K562 (cell line): Measurements from ENCODE around the gene ZACN. TPM values are rescaled to one million over a fixed set of nuclear protein-coding genes. Genes with fewer than 3 reads are reported as not detected.

ENCODE experiments used
- ARID1B ChIP-seq: fragments of 450-650 bp; IDR thresholded peaks from 2 replicates; pipeline ENCODE4 v1.6.1; 2016; ENCODE audit warnings: antibody characterized with exemption, mild to moderate bottlenecking, inconsistent platforms
- CBFB ChIP-seq: sonication (generic); formaldehyde crosslinking; IDR thresholded peaks from 2 replicates; pipeline ENCODE4 v1.4.0; 2020; ENCODE audit warnings: mild to moderate bottlenecking, missing genetic modification reagents
- E2F3 ChIP-seq: fragments of 250-450 bp; sonication (Bioruptor Pico); IDR thresholded peaks from 2 replicates; pipeline ENCODE4 v1.4.0; 2020; ENCODE audit warnings: mild to moderate bottlenecking
- HOXB6 ChIP-seq: fragments of 250-450 bp; sonication (Bioruptor Pico); IDR thresholded peaks from 2 replicates; pipeline ENCODE4 v1.5.1; 2022; ENCODE audit warnings: mild to moderate bottlenecking, borderline replicate concordance
- MAZ ChIP-seq, 2 experiments: fragments of 450-650 bp in 1 of 2; sonication (generic) in 1 of 2; formaldehyde crosslinking; IDR thresholded peaks in 1 of 2; conservative IDR thresholded peaks in 1 of 2; 2 replicates each; pipeline versions ENCODE4 v1.4.0 to v1.5.0; 2020; ENCODE audit warnings: mild to moderate bottlenecking in 1 of 2, missing genetic modification reagents in 1 of 2
- NR2F6 ChIP-seq: fragments of 450-650 bp; formaldehyde crosslinking; IDR thresholded peaks from 2 replicates; pipeline ENCODE4 v1.4.0; 2020; ENCODE audit warnings: mild to moderate bottlenecking
- PHB2 ChIP-seq: fragments of 450-650 bp; IDR thresholded peaks from 2 replicates; pipeline ENCODE4 v1.6.1; 2017; ENCODE audit warnings: low read depth
- PRDM10 ChIP-seq: fragments of 450-650 bp; IDR thresholded peaks from 2 replicates; pipeline ENCODE4 v1.6.1; 2018; ENCODE audit not compliant: partially characterized antibody
- SIN3B ChIP-seq: fragments of 450-650 bp; IDR thresholded peaks from 2 replicates; pipeline ENCODE4 v1.6.1; 2017; ENCODE audit warnings: low read depth, mild to moderate bottlenecking, moderate library complexity
- TARDBP ChIP-seq: fragments of 450-650 bp; IDR thresholded peaks from 2 replicates; pipeline ENCODE4 v1.6.1; 2016
- XRCC3 ChIP-seq: fragments of 450-650 bp; IDR thresholded peaks from 2 replicates; pipeline ENCODE4 v1.6.1; 2017; ENCODE audit warnings: mild to moderate bottlenecking, moderate library complexity
- ZNF184 ChIP-seq: sonication (generic); formaldehyde crosslinking; IDR thresholded peaks from 2 replicates; pipeline ENCODE4 v1.5.0; 2020; ENCODE audit warnings: missing genetic modification reagents
- ZNF232 ChIP-seq: sonication (generic); formaldehyde crosslinking; IDR thresholded peaks from 2 replicates; pipeline ENCODE4 v1.8.0; 2022; ENCODE audit warnings: mild to moderate bottlenecking, missing genetic modification reagents
- ZNF445 ChIP-seq: fragments of 250-450 bp; sonication (Bioruptor Pico); IDR thresholded peaks from 2 replicates; pipeline ENCODE4 v1.4.0; 2020; ENCODE audit warnings: low read depth, mild to moderate bottlenecking, moderate library complexity
- polyA plus RNA-seq, 8 experiments: library from polyadenylated mRNA; depleted of rRNA in 4 of 8; stranded (reverse) in 5 of 8; unstranded in 3 of 8; fragments of >200 nt; fragmentation: Nextera tagmentation in 2 of 8; fragmentation: Illumina TruSeq in 1 of 8; extraction: Ambion mirVana in 2 of 8; extraction: Trizol in 1 of 8; gene quantifications; 2 replicates each; pipeline versions ENCODE4 v1.2.1 to v1.2.3, GENCODE V29; 2011 to 2014; ENCODE audit warnings: inconsistent platforms in 1 of 8, missing spikeins in 1 of 8
- total RNA-seq, 7 experiments: library from RNA; depleted of rRNA in 6 of 7; stranded (reverse); fragments of >200 nt in 6 of 7; fragmentation: Illumina TruSeq in 2 of 7; extraction: Trizol in 2 of 7; gene quantifications; 2 replicates each; pipeline versions ENCODE4 v1.2.1 to v1.2.3, GENCODE V29; 2011 to 2021; ENCODE audit warnings: low replicate concordance in 1 of 7
- TF ChIP-seq, protein P1 (sequence below), 2 experiments: fragments of 450-650 bp; formaldehyde crosslinking in 1 of 2; IDR thresholded peaks; 2 replicates each; pipeline versions ENCODE4 v1.4.0 to v1.6.1; 2014 to 2020; ENCODE audit warnings: mild to moderate bottlenecking in 2 of 2, borderline replicate concordance in 1 of 2, low read depth in 1 of 2

The ZACN gene
- total and polyA plus RNA-seq, 9 of the 15 experiments (the other 6 are each of a cell fraction or from before 2014, with no cell fraction given) = 0.07 TPM; not detected in 8

GRCh38 chr17:76103274-76104139 is 24.5 kb downstream of the ZACN start, which contains the start of gene EXOC7 (continued):
- TF ChIP-seq, protein P1, sequence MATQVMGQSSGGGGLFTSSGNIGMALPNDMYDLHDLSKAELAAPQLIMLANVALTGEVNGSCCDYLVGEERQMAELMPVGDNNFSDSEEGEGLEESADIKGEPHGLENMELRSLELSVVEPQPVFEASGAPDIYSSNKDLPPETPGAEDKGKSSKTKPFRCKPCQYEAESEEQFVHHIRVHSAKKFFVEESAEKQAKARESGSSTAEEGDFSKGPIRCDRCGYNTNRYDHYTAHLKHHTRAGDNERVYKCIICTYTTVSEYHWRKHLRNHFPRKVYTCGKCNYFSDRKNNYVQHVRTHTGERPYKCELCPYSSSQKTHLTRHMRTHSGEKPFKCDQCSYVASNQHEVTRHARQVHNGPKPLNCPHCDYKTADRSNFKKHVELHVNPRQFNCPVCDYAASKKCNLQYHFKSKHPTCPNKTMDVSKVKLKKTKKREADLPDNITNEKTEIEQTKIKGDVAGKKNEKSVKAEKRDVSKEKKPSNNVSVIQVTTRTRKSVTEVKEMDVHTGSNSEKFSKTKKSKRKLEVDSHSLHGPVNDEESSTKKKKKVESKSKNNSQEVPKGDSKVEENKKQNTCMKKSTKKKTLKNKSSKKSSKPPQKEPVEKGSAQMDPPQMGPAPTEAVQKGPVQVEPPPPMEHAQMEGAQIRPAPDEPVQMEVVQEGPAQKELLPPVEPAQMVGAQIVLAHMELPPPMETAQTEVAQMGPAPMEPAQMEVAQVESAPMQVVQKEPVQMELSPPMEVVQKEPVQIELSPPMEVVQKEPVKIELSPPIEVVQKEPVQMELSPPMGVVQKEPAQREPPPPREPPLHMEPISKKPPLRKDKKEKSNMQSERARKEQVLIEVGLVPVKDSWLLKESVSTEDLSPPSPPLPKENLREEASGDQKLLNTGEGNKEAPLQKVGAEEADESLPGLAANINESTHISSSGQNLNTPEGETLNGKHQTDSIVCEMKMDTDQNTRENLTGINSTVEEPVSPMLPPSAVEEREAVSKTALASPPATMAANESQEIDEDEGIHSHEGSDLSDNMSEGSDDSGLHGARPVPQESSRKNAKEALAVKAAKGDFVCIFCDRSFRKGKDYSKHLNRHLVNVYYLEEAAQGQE (IDR thresholded peaks at IDR 0.05; ENCODE audit: borderline replicate concordance) = no peak
- TF ChIP-seq, protein P1 (CRISPR knock-in tag; IDR thresholded peaks at IDR 0.05; ENCODE audit: low read depth) = 0 out of 2 replicates have a peak, but pooled peaks have one; percentile 54
- TF ChIP-seq XRCC3 = no peak
- TF ChIP-seq TARDBP = no peak
- no peak for TF ChIP-seq CBFB (CRISPR knock-in tag)
- no peak for TF ChIP-seq E2F3
- no peak for TF ChIP-seq ZNF232 (CRISPR knock-in tag)
- no peak for TF ChIP-seq ZNF445 (CRISPR knock-in tag)
- no peak for TF ChIP-seq HOXB6
- no peak for TF ChIP-seq PHB2
- TF ChIP-seq SIN3B = 0 out of 2 replicates have a peak, but pooled peaks have one; percentile 9
- no peak for TF ChIP-seq NR2F6 (CRISPR knock-in tag)
- TF ChIP-seq ARID1B = no peak
- no peak for TF ChIP-seq ZNF184 (CRISPR knock-in tag)
- TF ChIP-seq PRDM10 = peak; percentile 25
- peak; percentile 61 to 83; a peak in 3 of 4 replicates for TF ChIP-seq MAZ (CRISPR knock-in tag; conservative IDR thresholded peaks at IDR 0.05 in 1 of 2, IDR thresholded peaks at IDR 0.05 in 1 of 2)
